Activated CD4-positive, alpha-beta T cell treated with anti-CD3 and anti-CD28 coated beads, Interleukin-2, amount 10 ng/mL, durations not matched to agents 24 days and 14 days (primary cell): Measurements from ENCODE around the gene SLC35D2. TPM values are rescaled to one million over a fixed set of nuclear protein-coding genes. Genes with fewer than 3 reads are reported as not detected.
A peak's percentile ranks its signal among the peaks of the same experiment; 100 is the strongest.
"Not testable (repeated sequence)": the region's sequence is repeated elsewhere in the genome, so short reads cannot be mapped to it uniquely, and the experiment has no call there.

Experiments used
- DNase-seq: peaks from one replicate; pipeline ENCODE4 v3.0.0; 2022
- H3K27ac Mint-ChIP-seq: one replicate; pipeline ENCODE4 v1.8.0; 2022; ENCODE audit warnings: mild to moderate bottlenecking, mixed read lengths
- H3K27me3 Mint-ChIP-seq: one replicate; pipeline ENCODE4 v1.8.0; 2022; ENCODE audit warnings: mixed read lengths
- H3K36me3 Mint-ChIP-seq: one replicate; pipeline ENCODE4 v1.8.0; 2022; ENCODE audit warnings: low read depth, mild to moderate bottlenecking, mixed read lengths
- H3K4me1 Mint-ChIP-seq: one replicate; pipeline ENCODE4 v1.8.0; 2021; ENCODE audit warnings: mixed read lengths
- H3K4me3 Mint-ChIP-seq: one replicate; pipeline ENCODE4 v1.8.0; 2022; ENCODE audit warnings: mild to moderate bottlenecking, moderate library complexity, mixed read lengths
- H3K9me3 Mint-ChIP-seq: one replicate; pipeline ENCODE4 v1.8.0; 2021; ENCODE audit warnings: mixed read lengths
- intact Hi-C: fragments of 100-400 bp; cut with micrococcal nuclease; formaldehyde crosslinking; loops from one replicate; pipeline ENCODE4 v1.15.1; 2023
- total RNA-seq: library from RNA; stranded (reverse); gene quantifications from 2 replicates; pipeline ENCODE4 v1.2.3, GENCODE V29; 2022

The SLC35D2 gene
- total RNA-seq, 1 donor from 2014 or later = 5.2 TPM

GRCh38 chr9:96323169-96323568, 60.3 kb downstream of the SLC35D2 start:
- intact Hi-C loops = loop anchor here (10.0 kb wide), 1 partner anchor 92 kb away; the partner anchor contains the start of gene ZNF367

GRCh38 chr9:96322736-96323135, 60.8 kb downstream of the SLC35D2 start:
- DNase-seq, H3K4me3 Mint-ChIP-seq, H3K4me1 Mint-ChIP-seq, H3K27me3 Mint-ChIP-seq, H3K36me3 Mint-ChIP-seq, H3K9me3 Mint-ChIP-seq, H3K27ac Mint-ChIP-seq: not testable (repeated sequence)
- intact Hi-C loops = loop anchor here (10.0 kb wide), 1 partner anchor 92 kb away; the partner anchor contains the start of gene ZNF367

More at GRCh38 chr9:96323169-96323568, 60.3 kb downstream of the SLC35D2 start:
- DNase-seq = no peak
- Mint-ChIP-seq H3K9me3 (no peaks in the 10 kb centered on the region), H3K27ac (no peak overlapping the region), H3K27me3 (peaks cover 2% of the 10 kb centered on the region), H3K4me3 (no peak overlapping the region), H3K4me1 (no peaks in the 10 kb centered on the region), H3K36me3 (no peaks in the 10 kb centered on the region)

- H3K27me3 Mint-ChIP-seq, H3K36me3 Mint-ChIP-seq, H3K4me1 Mint-ChIP-seq, H3K4me3 Mint-ChIP-seq, DNase-seq, H3K27ac Mint-ChIP-seq, H3K9me3 Mint-ChIP-seq: not testable (repeated sequence)
- intact Hi-C loops = loop anchor here (10.0 kb wide), 1 partner anchor 93 kb away; the partner anchor contains the start of gene ZNF367
These were observed 61.3 kb downstream of the SLC35D2 start for GRCh38 chr9:96322210-96322609.

- H3K36me3 Mint-ChIP-seq = no peaks in the 10 kb centered on the region
- no peaks in the 10 kb centered on the region for H3K4me1 Mint-ChIP-seq
- peaks cover 2% of the 10 kb centered on the region for H3K27me3 Mint-ChIP-seq
- intact Hi-C loops = loop anchor here (10.0 kb wide), 1 partner anchor 93 kb away; the partner anchor contains the start of gene ZNF367
- H3K27ac Mint-ChIP-seq = no peak overlapping the region
- no peak for DNase-seq
- no peak overlapping the region for H3K4me3 Mint-ChIP-seq
- no peaks in the 10 kb centered on the region for H3K9me3 Mint-ChIP-seq
These were observed 62.0 kb downstream of the SLC35D2 start for GRCh38 chr9:96321515-96321914.

DNA sequence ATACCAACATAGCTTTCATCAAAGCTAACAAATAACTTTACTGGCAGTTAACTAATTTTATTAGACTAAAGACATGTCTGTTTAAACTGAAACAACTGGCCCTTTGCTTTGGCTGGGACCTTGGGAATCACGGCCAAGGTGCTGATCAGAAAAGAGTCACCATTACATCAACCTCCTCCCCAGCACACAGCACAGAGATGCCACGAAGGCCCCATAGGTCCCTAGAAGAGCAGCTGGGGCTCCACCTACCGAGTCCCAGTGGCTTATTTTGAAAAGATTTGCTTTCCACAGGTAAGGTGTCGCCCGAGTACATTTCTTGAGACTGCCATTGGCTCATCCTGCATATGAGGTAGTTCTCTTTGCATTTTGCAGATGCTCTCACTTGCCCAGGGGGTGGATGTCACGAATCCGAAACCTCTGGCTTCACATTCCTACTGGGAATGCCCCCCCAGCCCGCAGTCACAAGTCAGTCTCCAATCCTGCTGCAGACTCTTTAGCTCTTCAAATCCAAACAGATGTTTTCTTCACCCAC, 62.7 kb downstream of the SLC35D2 start:
- no peak overlapping the region for H3K27ac Mint-ChIP-seq

GRCh38 chr9:96318921-96319565, 64.5 kb downstream of the SLC35D2 start:
- Mint-ChIP-seq H3K27ac (no peak overlapping the region), H3K27me3 (peaks cover 2% of the 10 kb centered on the region), H3K36me3 (no peaks in the 10 kb centered on the region), H3K9me3 (no peaks in the 10 kb centered on the region), H3K4me1 (no peaks in the 10 kb centered on the region), H3K4me3 (no peak overlapping the region)
- intact Hi-C loops = no loop called here
- no peak for DNase-seq

More for the DNA sequence above, 62.7 kb downstream of the SLC35D2 start:
- Mint-ChIP-seq H3K9me3 (no peaks in the 10 kb centered on the region), H3K4me1 (no peaks in the 10 kb centered on the region), H3K4me3 (no peak overlapping the region), H3K27me3 (peaks cover 2% of the 10 kb centered on the region), H3K36me3 (no peaks in the 10 kb centered on the region)
- intact Hi-C loops = loop anchor here (10.0 kb wide), 1 partner anchor 94 kb away; the partner anchor contains the start of gene ZNF367
- no peak for DNase-seq

DNA sequence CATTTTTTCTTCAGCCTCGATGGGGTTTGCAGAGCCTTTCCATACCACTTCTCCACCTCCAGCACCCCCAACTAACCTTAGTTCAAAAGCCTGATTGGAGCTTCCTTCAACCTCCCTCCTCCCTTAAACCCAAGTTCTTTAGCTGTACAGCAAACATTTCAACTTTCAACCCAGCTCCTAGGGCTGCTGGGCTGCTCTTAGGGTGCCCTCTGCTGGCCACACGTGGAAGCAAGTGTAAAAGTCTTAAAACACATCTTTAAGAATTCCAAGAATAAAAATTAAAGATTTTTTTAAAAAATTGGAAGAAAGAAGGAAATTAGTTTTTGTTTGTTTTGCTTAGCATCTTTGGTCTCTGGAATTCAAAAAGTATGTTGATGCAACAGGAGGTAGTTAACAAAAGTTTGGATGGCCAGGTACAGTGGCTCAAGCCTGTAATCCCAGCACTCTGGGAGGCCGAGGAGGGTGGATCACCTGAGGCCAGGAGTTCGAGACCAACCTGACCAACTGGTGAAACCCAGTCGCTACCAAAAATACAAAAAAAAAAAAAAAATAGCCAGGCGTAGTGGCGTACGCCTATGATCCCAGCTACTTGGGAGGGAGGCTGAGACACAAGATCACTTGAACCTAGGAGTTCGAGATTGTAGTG, 66.1 kb downstream of the SLC35D2 start:
- H3K27me3 Mint-ChIP-seq = peaks cover 2% of the 10 kb centered on the region
- DNase-seq = peak; percentile 79
- no peak overlapping the region for H3K4me3 Mint-ChIP-seq
- intact Hi-C loops = loop anchor here (1.0 kb wide), 1 partner anchor 85 kb away; no protein-coding TSS in a partner anchor
- no peak overlapping the region for H3K27ac Mint-ChIP-seq
- H3K36me3 Mint-ChIP-seq = no peaks in the 10 kb centered on the region
- H3K4me1 Mint-ChIP-seq = no peaks in the 10 kb centered on the region
- H3K9me3 Mint-ChIP-seq = peaks cover 11% of the 10 kb centered on the region

GRCh38 chr9:96309850-96310249, 73.7 kb downstream of the SLC35D2 start:
- Mint-ChIP-seq H3K4me3 (no peak overlapping the region), H3K27me3 (peaks cover 17% of the 10 kb centered on the region), H3K4me1 (no peaks in the 10 kb centered on the region), H3K27ac (no peak overlapping the region), H3K36me3 (no peaks in the 10 kb centered on the region), H3K9me3 (peaks cover 20% of the 10 kb centered on the region)
- DNase-seq = no peak
- intact Hi-C loops = no loop called here

GRCh38 chr9:96306958-96307357, 76.6 kb downstream of the SLC35D2 start:
- H3K9me3 Mint-ChIP-seq, H3K4me1 Mint-ChIP-seq, H3K4me3 Mint-ChIP-seq, H3K27ac Mint-ChIP-seq, H3K36me3 Mint-ChIP-seq, intact Hi-C loops, DNase-seq: not testable (repeated sequence)
- H3K27me3 Mint-ChIP-seq = peaks cover 14% of the 10 kb centered on the region

DNA sequence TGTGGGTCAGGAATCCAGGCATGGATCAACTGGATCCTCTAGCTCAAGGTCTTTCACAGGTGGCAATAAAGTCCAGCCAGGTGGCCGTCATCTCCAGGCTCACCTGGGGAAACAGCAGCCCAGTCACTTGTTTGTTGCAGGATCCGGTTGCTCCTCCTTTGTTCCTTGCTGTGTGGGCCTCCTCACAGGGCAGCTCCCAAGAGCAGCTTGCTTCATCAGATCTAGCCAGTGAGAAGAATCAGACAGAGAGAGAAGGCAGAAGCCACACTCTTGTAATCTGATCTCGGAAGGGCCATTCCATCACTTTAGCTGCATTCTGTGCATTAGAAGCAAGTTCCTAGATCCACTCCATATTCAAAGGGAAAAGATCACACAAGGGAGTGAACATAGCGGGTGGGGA, 78.3 kb downstream of the SLC35D2 start:
- no peaks in the 10 kb centered on the region for H3K9me3 Mint-ChIP-seq
- H3K27me3 Mint-ChIP-seq = peaks cover 9% of the 10 kb centered on the region
- H3K4me1 Mint-ChIP-seq = no peaks in the 10 kb centered on the region
- DNase-seq = no peak
- no peak overlapping the region for H3K4me3 Mint-ChIP-seq
- H3K27ac Mint-ChIP-seq = no peak overlapping the region
- intact Hi-C loops = no loop called here
- no peaks in the 10 kb centered on the region for H3K36me3 Mint-ChIP-seq

DNA sequence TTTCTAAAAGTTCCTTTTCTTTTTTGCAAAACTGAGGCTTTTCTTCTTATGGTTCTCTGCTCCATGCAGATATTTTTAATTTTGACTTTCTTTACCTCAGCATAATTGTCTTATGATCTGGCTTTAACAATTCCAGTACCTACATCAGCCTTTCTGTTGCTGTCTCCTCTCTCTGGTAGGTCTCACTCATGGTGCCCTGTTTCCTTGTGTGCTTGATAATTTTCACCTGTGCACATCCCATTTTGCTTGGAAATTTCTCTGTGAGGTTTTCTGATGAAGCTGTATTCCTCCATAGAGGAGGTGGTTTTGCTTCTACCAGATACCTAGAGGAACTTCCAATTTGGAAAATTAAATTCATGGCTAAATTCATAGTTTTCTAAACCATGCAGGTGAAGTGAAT, 79.3 kb downstream of the SLC35D2 start:
- intact Hi-C loops = no loop called here
- Mint-ChIP-seq H3K4me1 (no peaks in the 10 kb centered on the region), H3K4me3 (no peak overlapping the region), H3K27ac (no peak overlapping the region), H3K27me3 (peaks cover 5% of the 10 kb centered on the region), H3K9me3 (no peaks in the 10 kb centered on the region), H3K36me3 (no peaks in the 10 kb centered on the region)
- no peak for DNase-seq

- H3K27me3 Mint-ChIP-seq = peaks cover 2% of the 10 kb centered on the region
- no peak within 1 kb of the TSS for H3K4me3 Mint-ChIP-seq
- DNase-seq = no peak
- H3K27ac Mint-ChIP-seq = no peak within 1 kb of the TSS
- intact Hi-C loops = no loop called here
- no peaks in the 10 kb centered on the region for H3K36me3 Mint-ChIP-seq
- no peaks in the 10 kb centered on the region for H3K9me3 Mint-ChIP-seq
- H3K4me1 Mint-ChIP-seq = no peaks in the 10 kb centered on the region
These were observed 81.5 kb downstream of the SLC35D2 start, which contains the start of gene HSD17B3 for GRCh38 chr9:96302021-96302420. Gene HSD17B3 (minus strand): TSS chr9:96302176. CDS start chr9:96302104, 72 bp downstream.

- intact Hi-C loops = no loop called here
- Mint-ChIP-seq H3K4me1 (no peaks in the 10 kb centered on the region), H3K9me3 (peaks cover 3% of the 10 kb centered on the region), H3K36me3 (no peaks in the 10 kb centered on the region), H3K4me3 (no peak overlapping the region), H3K27ac (no peak overlapping the region), H3K27me3 (peaks cover 2% of the 10 kb centered on the region)
- DNase-seq = no peak
These were observed 83.7 kb downstream of the SLC35D2 start for GRCh38 chr9:96299823-96300222.

DNA sequence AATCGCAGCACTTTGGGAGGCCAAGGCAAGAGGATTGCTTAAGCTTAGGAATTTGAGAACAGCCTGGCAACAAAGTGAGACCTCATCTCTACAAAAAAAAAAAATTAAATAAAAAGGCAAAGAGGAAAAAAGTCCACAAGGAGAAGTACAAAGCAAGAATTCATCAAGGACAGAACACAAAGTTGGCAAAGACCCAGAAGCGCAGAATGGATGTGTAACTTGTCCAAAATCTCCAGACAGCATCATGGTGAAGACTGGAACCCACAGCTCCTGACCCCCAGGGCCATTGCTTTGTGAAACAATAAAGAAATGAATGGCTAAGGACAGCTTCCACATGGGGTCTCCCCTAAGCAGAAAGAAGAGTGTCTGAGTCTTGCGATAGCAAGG, 89.4 kb downstream of the SLC35D2 start:
- H3K4me3 Mint-ChIP-seq = no peak overlapping the region
- intact Hi-C loops = no loop called here
- peaks cover 4% of the 10 kb centered on the region for H3K27me3 Mint-ChIP-seq
- H3K27ac Mint-ChIP-seq = no peak overlapping the region
- H3K9me3 Mint-ChIP-seq = peaks cover 3% of the 10 kb centered on the region
- no peaks in the 10 kb centered on the region for H3K36me3 Mint-ChIP-seq
- H3K4me1 Mint-ChIP-seq = no peaks in the 10 kb centered on the region
- no peak for DNase-seq
